Endothelial cell of hepatic sinusoid (primary cell): ENCODE measurements around the gene FAM72A.
"Not testable (repeated sequence)": the region's sequence is repeated elsewhere in the genome, so short reads cannot be mapped to it uniquely, and the experiment has no call there.

Experiments
- in situ Hi-C: cut with HindIII; loops from 2 replicates; pipeline ENCODE4 v1.10.0; 2017; ENCODE audit warnings: low sequenced_read_pairs

Gene FAM72A

GRCh38 chr1:206169794-206170193, 32.8 kb downstream of the FAM72A start:
- in situ Hi-C loops = not testable (repeated sequence)

- in situ Hi-C loops = not testable (repeated sequence)
Measured at GRCh38 chr1:206167350-206168029, 35.1 kb downstream of the FAM72A start.

GRCh38 chr1:206145771-206146290, 56.8 kb downstream of the FAM72A start:
- in situ Hi-C loops = no loop called here

GRCh38 chr1:206144605-206145004, 58.0 kb downstream of the FAM72A start:
- in situ Hi-C loops = no loop called here

GRCh38 chr1:206143537-206144172, 59.0 kb downstream of the FAM72A start:
- in situ Hi-C loops = no loop called here

- in situ Hi-C loops = no loop called here
Measured at GRCh38 chr1:206142770-206143169, 59.9 kb downstream of the FAM72A start.

- in situ Hi-C loops = no loop called here
Measured at GRCh38 chr1:206142011-206142410, 60.6 kb downstream of the FAM72A start.

- in situ Hi-C loops = no loop called here
Measured at GRCh38 chr1:206136241-206136640, 66.4 kb downstream of the FAM72A start.
